GM20431 (cell line): Measurements from ENCODE around the gene LZTS3.
"Not testable (repeated sequence)": the region's sequence is repeated elsewhere in the genome, so short reads cannot be mapped to it uniquely, and the experiment has no call there.

ENCODE experiments used
- in situ Hi-C: fragments of 300-500 bp; cut with MseI, MboI; formaldehyde crosslinking; loops from one replicate; pipeline ENCODE4 v1.15.0; 2020; ENCODE audit warnings: low sequenced_read_pairs; ENCODE audit not compliant: unreplicated experiment

Gene LZTS3

GRCh38 chr20:3168829-3169590 lies 4.3 kb downstream of the LZTS3 start:
- in situ Hi-C loops, result no loop called here

GRCh38 chr20:3168079-3168828 lies 5.1 kb downstream of the LZTS3 start:
- in situ Hi-C loops, result no loop called here

GRCh38 chr20:3167738-3168078 lies 5.6 kb downstream of the LZTS3 start:
- in situ Hi-C loops, result no loop called here

GRCh38 chr20:3166913-3167342 lies 6.4 kb downstream of the LZTS3 start:
- in situ Hi-C loops, result no loop called here

- in situ Hi-C loops, result no loop called here
These were observed 6.9 kb downstream of the LZTS3 start for GRCh38 chr20:3166338-3166912.

- in situ Hi-C loops, result no loop called here
These were observed 7.6 kb downstream of the LZTS3 start for GRCh38 chr20:3165473-3166337.

GRCh38 chr20:3164763-3165410 lies 8.5 kb downstream of the LZTS3 start:
- in situ Hi-C loops, result no loop called here

- in situ Hi-C loops, result no loop called here
These were observed 9.1 kb downstream of the LZTS3 start for GRCh38 chr20:3164043-3164762.

GRCh38 chr20:3163099-3164042 lies 10.0 kb downstream of the LZTS3 start:
- in situ Hi-C loops, result no loop called here

- in situ Hi-C loops, result no loop called here
These were observed 11.2 kb downstream of the LZTS3 start for GRCh38 chr20:3162080-3162611.

- in situ Hi-C loops, result no loop called here
These were observed 11.9 kb downstream of the LZTS3 start for GRCh38 chr20:3161316-3162079.

GRCh38 chr20:3160418-3160817 lies 12.9 kb downstream of the LZTS3 start:
- in situ Hi-C loops, result no loop called here

GRCh38 chr20:3158968-3159431 lies 14.3 kb downstream of the LZTS3 start:
- in situ Hi-C loops, result no loop called here

- in situ Hi-C loops, result no loop called here
These were observed 15.5 kb downstream of the LZTS3 start for GRCh38 chr20:3157817-3158216.

- in situ Hi-C loops, result no loop called here
These were observed 16.3 kb downstream of the LZTS3 start for GRCh38 chr20:3156811-3157619.

GRCh38 chr20:3152057-3152644 lies 21.2 kb downstream of the LZTS3 start:
- in situ Hi-C loops, result not testable (repeated sequence)
